Forelimb muscle (tissue), 1 donor: ENCODE data around the gene FBXO4. TPM values are rescaled to one million over a fixed set of nuclear protein-coding genes. Genes with fewer than 3 reads are reported as not detected.
"Not testable (repeated sequence)": the region's sequence is repeated elsewhere in the genome, so short reads cannot be mapped to it uniquely, and the experiment has no call there.

Source experiments
- DNase-seq: peaks from one replicate; pipeline ENCODE4 v3.0.0-alpha.2; 2013; ENCODE audit warnings: low read depth
- polyA plus RNA-seq: library from polyadenylated mRNA; unstranded; fragments of 120-200 nt; gene quantifications from one replicate; pipeline ENCODE4 v1.2.1, GENCODE V29; 2013; ENCODE audit not compliant: insufficient read length

The FBXO4 gene
- polyA plus RNA-seq, 1 donor: 12.9 TPM

- DNase-seq: no peak
Measured at GRCh38 chr5:41921874-41922273, 3.2 kb upstream of the FBXO4 start.

GRCh38 chr5:41924526-41924871 is 582 bp upstream of the FBXO4 start:
- DNase-seq: no peak

- no peak for DNase-seq
Measured at GRCh38 chr5:41925555-41925951, 472 bp downstream of the FBXO4 start.

GRCh38 chr5:41927604-41928003 is 2.5 kb downstream of the FBXO4 start:
- DNase-seq: no peak

GRCh38 chr5:41929035-41929434 is 4.0 kb downstream of the FBXO4 start:
- no peak for DNase-seq

GRCh38 chr5:41932770-41933169 is 7.7 kb downstream of the FBXO4 start:
- DNase-seq: no peak

- no peak for DNase-seq
Measured at GRCh38 chr5:41935544-41935943, 10.5 kb downstream of the FBXO4 start.

GRCh38 chr5:41940641-41941040 is 15.6 kb downstream of the FBXO4 start:
- DNase-seq: no peak

- DNase-seq: not testable (repeated sequence)
Measured at GRCh38 chr5:41945332-41945955, 20.4 kb downstream of the FBXO4 start.

GRCh38 chr5:41951224-41951623 is 26.1 kb downstream of the FBXO4 start:
- no peak for DNase-seq

GRCh38 chr5:41954286-41954685 is 29.2 kb downstream of the FBXO4 start:
- no peak for DNase-seq

GRCh38 chr5:41955432-41956024 is 30.4 kb downstream of the FBXO4 start:
- DNase-seq: no peak

- DNase-seq: no peak
Measured at GRCh38 chr5:41956943-41957342, 31.9 kb downstream of the FBXO4 start.

- no peak for DNase-seq
Measured at GRCh38 chr5:41960481-41960880, 35.4 kb downstream of the FBXO4 start.

GRCh38 chr5:41961736-41962135 is 36.7 kb downstream of the FBXO4 start:
- DNase-seq: no peak

- DNase-seq: no peak
Measured at GRCh38 chr5:41962491-41962890, 37.4 kb downstream of the FBXO4 start.

GRCh38 chr5:41966401-41967105 is 41.5 kb downstream of the FBXO4 start:
- no peak for DNase-seq

- no peak for DNase-seq
Measured at GRCh38 chr5:41967401-41967800, 42.3 kb downstream of the FBXO4 start.

GRCh38 chr5:41968153-41968723 is 43.2 kb downstream of the FBXO4 start:
- no peak for DNase-seq

GRCh38 chr5:41973087-41973486 is 48.0 kb downstream of the FBXO4 start:
- DNase-seq: no peak

- DNase-seq: no peak
Measured at GRCh38 chr5:41973887-41974286, 48.8 kb downstream of the FBXO4 start.

GRCh38 chr5:41978676-41979075 is 53.6 kb downstream of the FBXO4 start:
- no peak for DNase-seq

- DNase-seq: no peak
Measured at GRCh38 chr5:41980396-41980795, 55.3 kb downstream of the FBXO4 start.
